Fibroblast of skin of back (primary cell): ENCODE data around the gene RAB33B. TPM values are rescaled to one million over a fixed set of nuclear protein-coding genes. Genes with fewer than 3 reads are reported as not detected.
A peak's percentile ranks its signal among the peaks of the same experiment; 100 is the strongest.
"Not testable (repeated sequence)": the region's sequence is repeated elsewhere in the genome, so short reads cannot be mapped to it uniquely, and the experiment has no call there.

ENCODE experiments used
- DNase-seq: peaks from one replicate; pipeline ENCODE4 v3.0.0-alpha.2; 2013
- polyA plus RNA-seq, 2 experiments: library from polyadenylated mRNA; unstranded; fragments of 120-200 nt; gene quantifications; one replicate each; pipeline ENCODE4 v1.2.1, GENCODE V29; 2013; ENCODE audit not compliant: insufficient read length in 2 of 2

RAB33B gene
- 5.2 TPM for polyA plus RNA-seq (2013, experiment 1 of 2; ENCODE audit: insufficient read length)
- polyA plus RNA-seq (2013, experiment 2 of 2; ENCODE audit: insufficient read length), result 7.5 TPM

DNA sequence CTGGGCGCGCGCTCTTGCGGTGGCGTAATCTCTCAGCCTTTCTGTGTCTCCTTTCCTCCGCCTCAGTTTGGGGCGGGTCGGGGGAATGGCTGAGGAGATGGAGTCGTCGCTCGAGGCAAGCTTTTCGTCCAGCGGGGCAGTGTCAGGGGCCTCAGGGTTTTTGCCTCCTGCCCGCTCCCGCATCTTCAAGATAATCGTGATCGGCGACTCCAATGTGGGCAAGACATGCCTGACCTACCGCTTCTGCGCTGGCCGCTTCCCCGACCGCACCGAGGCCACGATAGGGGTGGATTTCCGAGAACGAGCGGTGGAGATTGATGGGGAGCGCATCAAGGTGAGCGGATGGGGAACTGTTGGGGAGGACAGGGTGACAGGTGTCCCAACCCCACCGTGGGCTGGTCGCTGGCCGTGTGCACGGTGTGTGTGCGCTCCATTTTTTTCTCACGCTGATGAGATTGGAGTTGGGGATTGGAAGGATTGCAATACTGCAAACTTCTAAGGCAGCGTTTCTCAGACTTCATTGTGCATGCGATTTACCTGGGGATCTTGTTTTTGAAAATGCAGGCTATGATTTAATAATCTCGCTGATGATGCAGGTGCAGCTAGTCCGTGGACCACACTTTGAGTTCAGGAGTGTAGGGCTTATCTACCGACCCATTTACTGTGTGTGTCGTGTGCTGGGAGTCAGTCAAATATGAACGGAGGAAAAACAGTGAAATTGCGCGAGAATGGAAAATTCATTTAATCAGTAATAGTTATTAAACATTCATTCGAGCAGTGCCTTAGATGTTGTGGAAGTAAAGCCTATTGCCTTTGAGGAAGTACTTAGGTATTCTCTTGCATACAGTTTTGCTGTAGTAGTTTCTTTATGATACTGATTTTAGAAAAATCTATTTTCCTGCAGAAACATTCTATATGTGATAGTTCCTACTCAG, at the start of gene RAB33B:
Gene RAB33B, plus strand, starts transcription at position 11 of the 935 bp plus-strand sequence. Its CDS starts 75 bp downstream, at position 86.
- DNase-seq, result peak; percentile 88

GRCh38 chr4:139410312-139410711, 43.6 kb upstream of the RAB33B start:
- DNase-seq, result no peak

DNA sequence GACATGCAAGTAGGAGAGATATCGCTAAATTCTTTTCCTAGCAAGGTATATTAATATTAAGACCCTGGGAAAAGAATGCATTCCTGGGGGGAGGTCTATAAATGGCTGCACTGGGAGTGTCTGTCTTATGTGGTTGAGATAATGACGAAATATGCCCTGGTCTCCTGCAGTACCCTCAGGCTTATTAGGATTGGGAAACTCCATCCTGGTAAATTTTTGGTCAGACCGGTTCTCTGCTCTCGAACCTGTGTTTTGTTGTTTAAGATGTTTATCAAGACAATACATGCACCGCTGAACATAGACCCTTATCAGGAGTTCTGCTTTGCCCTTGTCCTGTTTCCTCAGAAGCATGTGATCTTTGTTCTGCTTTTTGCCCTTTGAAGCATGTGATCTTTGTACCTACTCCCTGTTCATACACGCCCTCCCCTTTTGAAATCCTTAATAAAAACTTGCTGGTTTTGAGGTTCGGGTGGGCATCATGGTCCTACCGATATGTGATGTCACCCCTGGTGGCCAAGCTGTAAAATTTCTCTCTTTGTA, 39.2 kb upstream of the RAB33B start:
- not testable (repeated sequence) for DNase-seq

DNA sequence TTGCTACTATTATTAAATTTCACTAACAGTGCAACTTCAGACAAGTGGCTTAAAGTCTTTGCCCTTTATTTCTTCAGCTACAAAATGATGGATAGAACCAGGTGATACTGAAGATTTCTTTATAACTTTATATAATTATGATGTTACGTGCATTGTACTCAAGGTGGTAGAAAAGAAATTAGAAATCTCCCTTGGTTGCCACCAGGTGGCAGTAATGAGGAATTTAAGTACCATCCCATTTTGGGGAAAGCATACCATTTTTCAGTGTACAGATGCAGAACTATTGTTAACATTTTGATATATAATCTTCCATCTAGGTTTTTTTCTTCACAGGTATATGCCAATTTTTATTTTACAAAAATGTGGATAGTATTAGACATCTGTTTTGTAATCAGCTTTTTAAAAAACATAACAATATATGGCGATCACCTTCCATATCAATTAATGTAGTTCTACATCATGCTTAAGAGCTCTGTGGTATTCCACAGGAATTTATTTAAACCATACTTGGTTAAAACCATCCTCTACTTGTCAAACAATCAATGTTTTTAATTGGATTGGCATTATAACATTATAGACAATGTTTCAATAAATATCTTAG, 37.7 kb upstream of the RAB33B start:
- peak; percentile 32 for DNase-seq

DNA sequence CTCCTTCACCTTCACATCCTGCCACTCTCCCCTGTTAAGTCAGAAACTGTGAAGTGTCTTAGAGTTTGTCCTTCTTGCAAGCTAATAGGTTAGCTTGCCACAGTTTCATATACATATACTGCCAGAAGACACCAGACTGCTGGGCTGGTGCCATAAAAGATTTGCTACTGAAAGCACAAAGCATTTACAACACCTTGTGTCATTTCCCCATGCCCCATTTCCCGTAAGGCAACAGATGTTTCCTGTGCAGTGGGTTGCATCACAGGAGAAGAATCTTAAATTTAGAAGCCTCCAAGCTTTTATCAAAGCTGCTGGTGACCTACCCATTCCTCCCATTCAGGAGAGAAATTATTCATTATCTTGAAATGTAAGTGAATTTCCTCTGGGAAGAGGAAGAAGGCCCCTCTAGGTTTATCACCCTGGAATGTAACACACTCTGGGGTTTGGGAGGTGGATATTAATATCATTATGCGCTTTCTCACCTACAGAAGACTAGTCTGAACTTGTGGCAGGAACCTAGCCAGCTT, 34.5 kb upstream of the RAB33B start:
- peak; percentile 42 for DNase-seq

DNA sequence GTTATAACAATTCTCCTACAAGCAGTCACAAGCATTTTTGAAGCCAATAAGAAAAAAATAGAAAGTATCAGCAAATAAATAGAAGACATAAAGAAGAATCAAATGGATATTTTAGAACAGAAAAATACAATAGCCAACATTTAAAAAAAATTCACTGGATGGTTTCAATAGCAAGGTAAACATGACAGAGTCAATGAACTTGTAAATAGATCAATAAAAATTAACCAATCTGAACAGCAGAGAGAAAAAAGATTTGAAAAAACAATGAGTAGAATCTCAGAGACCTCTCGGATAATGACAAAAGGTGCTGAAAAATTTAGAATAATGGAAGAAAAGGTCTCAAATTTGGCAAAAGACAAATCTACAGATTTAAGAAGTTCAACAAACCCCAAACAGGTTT, 33.3 kb upstream of the RAB33B start:
- no peak for DNase-seq

DNA sequence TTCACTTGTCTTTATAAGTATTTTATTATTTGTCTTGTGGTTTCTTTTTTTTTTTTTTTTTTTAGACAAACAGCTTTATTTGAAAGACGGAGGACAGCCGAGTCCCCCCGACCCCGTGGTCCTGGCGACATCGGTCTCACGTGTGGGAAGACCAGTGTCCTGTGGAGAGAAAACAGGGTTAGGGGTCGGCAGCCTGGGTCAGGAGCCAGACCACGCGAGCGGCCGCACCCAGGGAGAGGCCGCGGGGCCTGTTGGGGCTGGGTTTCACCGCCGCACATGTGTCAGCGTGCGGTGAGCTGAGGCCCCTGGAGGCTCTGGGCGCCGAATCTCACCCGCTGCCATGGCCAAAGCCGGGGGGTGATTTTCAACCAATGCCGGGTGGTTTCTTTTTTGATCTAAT, 17.8 kb upstream of the RAB33B start:
- DNase-seq, result no peak

GRCh38 chr4:139438141-139438540, 15.8 kb upstream of the RAB33B start:
- DNase-seq, result no peak

- DNase-seq, result peak; percentile 51
These were observed 12.9 kb upstream of the RAB33B start for GRCh38 chr4:139441029-139441428.

DNA sequence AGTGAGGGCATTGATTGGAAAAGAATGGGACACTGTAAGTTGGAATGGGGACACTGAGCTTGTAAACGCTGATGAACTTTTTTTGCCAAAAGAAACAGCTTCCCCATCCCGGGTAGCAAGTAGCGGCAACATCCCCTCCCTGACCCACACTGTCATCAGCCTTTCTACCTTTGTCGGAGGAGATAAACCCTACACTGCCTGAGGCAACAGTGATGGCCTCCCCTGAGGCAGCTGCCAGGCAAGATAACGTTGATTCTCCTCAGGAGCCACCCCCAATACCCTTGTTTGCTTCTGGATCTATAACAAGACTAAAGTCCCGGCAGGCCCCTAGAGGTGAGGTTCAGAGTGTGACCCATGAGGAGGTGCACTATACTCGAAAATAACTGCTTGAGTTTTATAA, 10.3 kb upstream of the RAB33B start:
- no peak for DNase-seq

- DNase-seq, result not testable (repeated sequence)
These were observed 9.0 kb upstream of the RAB33B start for GRCh38 chr4:139444881-139445280.

DNA sequence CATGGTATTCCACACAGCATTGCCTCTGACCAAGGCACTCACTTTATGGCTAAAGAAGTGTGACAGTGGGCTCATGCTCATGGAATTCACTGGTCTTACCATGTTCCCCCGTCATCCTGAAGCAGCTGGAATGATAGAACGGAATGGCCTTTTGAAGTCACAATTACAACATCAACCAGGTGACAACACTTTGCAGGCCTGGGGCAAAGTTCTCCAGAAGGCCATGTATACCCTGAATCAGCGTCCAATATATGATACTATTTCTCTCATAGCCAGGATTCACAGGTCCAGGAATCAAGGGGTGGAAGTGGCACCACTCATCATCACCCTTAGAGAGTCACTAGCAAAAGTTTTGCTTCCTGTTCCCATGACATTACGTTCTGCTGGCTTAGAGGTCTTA, 6.8 kb upstream of the RAB33B start:
- DNase-seq, result not testable (repeated sequence)

DNA sequence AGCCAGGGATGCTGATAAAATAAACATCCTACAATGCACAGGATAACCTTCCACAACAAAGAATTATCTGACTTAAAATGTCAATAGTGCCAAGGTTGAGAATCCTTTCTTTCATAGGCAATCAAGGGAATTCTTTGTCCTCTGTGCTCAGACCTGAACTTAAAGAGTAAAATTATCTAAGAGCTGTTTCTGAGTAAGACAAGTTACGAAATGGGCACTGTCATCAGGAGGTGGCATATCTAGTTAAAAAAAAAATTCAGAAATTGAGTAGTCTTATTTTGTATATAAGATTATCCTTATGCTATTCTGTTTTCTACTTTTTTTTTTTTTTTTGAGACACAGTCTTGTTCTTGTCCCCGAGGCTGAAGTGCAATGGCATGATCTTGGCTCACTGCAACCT, 3.3 kb upstream of the RAB33B start:
- DNase-seq, result no peak

- no peak for DNase-seq
These were observed 1.9 kb upstream of the RAB33B start for GRCh38 chr4:139451997-139452396.

DNA sequence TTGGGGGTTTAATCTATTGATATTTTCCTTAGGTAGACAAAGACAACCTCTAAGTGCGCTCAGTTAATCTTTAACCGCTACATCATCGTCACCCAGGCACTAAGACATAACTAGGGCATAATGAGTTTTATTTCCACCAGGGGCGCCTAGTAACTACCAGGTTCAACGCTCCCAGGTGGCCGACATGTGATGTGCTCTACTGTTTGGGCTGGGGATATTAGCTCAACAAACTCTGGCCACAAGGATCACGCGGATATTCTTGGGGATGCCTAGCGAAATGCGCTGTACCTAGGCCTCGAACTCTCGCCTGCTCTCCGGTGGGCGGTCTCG, 915 bp upstream of the RAB33B start:
- DNase-seq, result no peak

GRCh38 chr4:139453371-139454110, 380 bp upstream of the RAB33B start:
- DNase-seq, result peak; percentile 98

DNA sequence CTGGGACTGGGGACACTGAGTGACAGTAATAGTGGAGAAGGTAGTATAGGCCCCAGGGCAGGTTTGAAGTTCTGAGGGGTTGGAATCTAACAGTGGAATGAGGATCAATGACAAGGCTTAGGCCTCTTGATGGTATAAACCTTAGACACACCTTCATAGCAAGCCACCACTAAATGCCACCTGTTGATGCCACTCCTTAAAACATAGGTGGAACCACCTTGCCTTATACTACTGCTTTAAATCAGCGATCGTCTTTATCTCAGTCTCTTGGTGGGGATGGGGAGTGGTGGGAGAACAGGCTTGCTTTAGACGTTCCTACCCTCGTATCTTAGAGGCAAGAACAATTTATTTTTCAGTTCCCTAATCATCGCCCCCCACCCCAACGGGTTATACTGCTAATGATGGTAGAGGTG, 1.2 kb downstream of the RAB33B start:
- DNase-seq, result no peak

GRCh38 chr4:139457318-139457717, 3.4 kb downstream of the RAB33B start:
- DNase-seq, result peak; percentile 6

DNA sequence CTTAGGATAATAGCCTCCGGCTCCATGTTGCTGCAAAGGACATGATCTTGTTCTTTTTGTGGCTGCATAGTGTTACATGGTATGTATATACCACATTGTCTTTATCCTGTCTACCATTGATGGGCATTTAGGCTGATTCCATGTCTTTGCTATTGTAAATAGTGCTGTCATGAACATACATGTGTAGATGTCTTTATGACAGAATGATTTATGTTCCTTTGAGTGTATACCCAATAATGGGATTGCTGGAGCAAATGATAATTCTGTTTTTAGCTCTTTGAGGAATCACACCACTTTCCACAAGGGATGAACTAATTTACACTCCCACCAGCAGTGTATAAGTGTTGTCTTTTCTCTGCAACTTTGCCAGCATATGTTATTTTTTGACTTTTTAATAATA, 4.6 kb downstream of the RAB33B start:
- no peak for DNase-seq

GRCh38 chr4:139458999-139459398, 5.1 kb downstream of the RAB33B start:
- DNase-seq, result peak; percentile 3

DNA sequence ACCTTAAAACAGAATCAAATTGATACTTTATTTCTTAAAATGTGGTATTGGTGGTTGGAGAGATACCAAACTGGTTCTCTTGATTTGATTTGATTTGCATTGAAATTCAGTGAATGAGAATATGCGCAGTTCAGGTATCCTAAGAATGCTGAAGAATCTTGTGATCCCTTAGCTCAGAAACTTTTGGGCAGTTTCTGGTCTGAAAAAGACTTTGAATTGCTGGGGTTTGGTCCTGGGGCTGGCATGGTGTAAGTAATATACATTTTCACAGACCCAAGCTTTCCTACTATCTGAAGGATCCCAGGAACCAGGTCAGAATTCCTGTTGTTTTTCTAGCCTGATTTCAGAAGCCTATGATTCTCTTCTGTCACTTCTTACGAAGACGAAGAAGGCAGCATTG, 6.6 kb downstream of the RAB33B start:
- DNase-seq, result no peak

GRCh38 chr4:139461022-139461628, 7.2 kb downstream of the RAB33B start:
- DNase-seq, result peak; percentile 9
